Loucy (cell line): ENCODE results near the gene ITCH.

Experiments used
- H2AFZ ChIP-seq: fragments of 200-600 bp; sonication (generic); 2 replicates; pipeline ENCODE4 v1.6.0; 2016; ENCODE audit warnings: antibody characterized with exemption, mild to moderate bottlenecking, low read length, moderate library complexity
- H3F3A ChIP-seq: fragments of 200-600 bp; 2 replicates; pipeline ENCODE4 v1.6.0; 2016; ENCODE audit warnings: antibody characterized with exemption, low read depth, mild to moderate bottlenecking
- H3K27me3 ChIP-seq: fragments of 200-600 bp; sonication (generic); 2 replicates; pipeline ENCODE4 v1.6.1; 2014; ENCODE audit warnings: low read length, mild to moderate bottlenecking; ENCODE audit not compliant: insufficient read depth, poor library complexity, severe bottlenecking
- H3K36me3 ChIP-seq: fragments of 200-600 bp; sonication (generic); 2 replicates; pipeline ENCODE4 v1.6.1; 2016; ENCODE audit warnings: low read length; ENCODE audit not compliant: insufficient read depth
- H3K4me1 ChIP-seq: fragments of 200-600 bp; sonication (generic); 2 replicates; pipeline ENCODE4 v1.5.1; 2014; ENCODE audit warnings: low read length, mild to moderate bottlenecking; ENCODE audit not compliant: insufficient read depth, poor library complexity, severe bottlenecking
- H3K4me2 ChIP-seq: fragments of 200-600 bp; sonication (generic); 2 replicates; pipeline ENCODE4 v1.6.0; 2014; ENCODE audit warnings: antibody characterized with exemption, low read length, low read depth, mild to moderate bottlenecking; ENCODE audit not compliant: poor library complexity, severe bottlenecking
- H3K4me3 ChIP-seq: fragments of 200-600 bp; sonication (generic); 2 replicates; pipeline ENCODE4 v1.5.1; 2014; ENCODE audit warnings: low read length, mild to moderate bottlenecking, mixed read lengths; ENCODE audit not compliant: poor library complexity, severe bottlenecking
- H3K79me2 ChIP-seq: fragments of 200-600 bp; sonication (generic); 2 replicates; pipeline ENCODE4 v1.6.1; 2014; ENCODE audit warnings: low read length; ENCODE audit not compliant: insufficient read depth
- H3K9ac ChIP-seq: fragments of 200-600 bp; sonication (generic); 2 replicates; pipeline ENCODE4 v1.6.0; 2014; ENCODE audit warnings: mild to moderate bottlenecking, low read depth, low read length, moderate library complexity; ENCODE audit not compliant: poor library complexity, severe bottlenecking
- H3K9me2 ChIP-seq: fragments of 200-600 bp; sonication (generic); replicated peaks from 2 replicates; pipeline ENCODE4 v1.6.1; 2016; ENCODE audit warnings: low read depth, low read length, mixed read lengths
- H3K9me3 ChIP-seq: fragments of 200-600 bp; sonication (generic); 2 replicates; pipeline ENCODE4 v1.6.1; 2014; ENCODE audit warnings: mild to moderate bottlenecking, antibody characterized with exemption, low read length, low read depth; ENCODE audit not compliant: insufficient read depth
- H4K20me1 ChIP-seq: fragments of 200-600 bp; sonication (generic); 2 replicates; pipeline ENCODE4 v1.6.0; 2014; ENCODE audit warnings: antibody characterized with exemption, low read length, mild to moderate bottlenecking; ENCODE audit not compliant: insufficient read depth, poor library complexity, severe bottlenecking
- EZH2phosphoT487 ChIP-seq: fragments of 200-600 bp; IDR thresholded peaks from 2 replicates; pipeline ENCODE4 v1.6.1; 2018; ENCODE audit warnings: antibody characterized with exemption, mild to moderate bottlenecking, moderate library complexity, borderline replicate concordance
- TF ChIP-seq, protein P1 (sequence below): fragments of 200-600 bp; sonication (generic); conservative IDR thresholded peaks from 2 replicates; pipeline ENCODE4 v1.5.1; 2014; ENCODE audit warnings: mild to moderate bottlenecking, antibody characterized with exemption, low read length

Gene ITCH

DNA sequence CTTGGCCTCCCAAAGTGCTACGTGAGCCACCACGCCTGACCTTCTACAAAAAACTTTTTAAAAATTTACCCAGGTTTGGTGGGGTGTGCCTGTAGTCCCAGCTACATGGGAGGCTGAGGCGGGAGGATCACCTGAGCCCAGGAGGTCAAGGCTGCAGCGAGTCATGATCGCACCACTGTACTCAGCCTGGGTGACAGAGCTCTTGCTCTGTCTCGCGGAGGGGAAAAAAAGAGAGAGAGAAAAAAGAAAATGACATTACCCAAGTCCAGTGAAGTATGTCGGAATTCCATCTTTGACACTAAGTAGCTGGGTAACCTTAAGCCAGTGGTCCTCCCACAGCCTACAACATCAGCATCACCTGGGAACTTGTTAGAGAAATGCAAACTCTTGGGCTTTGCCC is 176.7 kb downstream of the ITCH start:
- Histone ChIP-seq H3K4me2 (no peak overlapping the region), H3K36me3 (peaks cover 63% of the 10 kb centered on the region; the same call in 1 of the 2 replicates), H4K20me1 (no peaks in the 10 kb centered on the region)

DNA sequence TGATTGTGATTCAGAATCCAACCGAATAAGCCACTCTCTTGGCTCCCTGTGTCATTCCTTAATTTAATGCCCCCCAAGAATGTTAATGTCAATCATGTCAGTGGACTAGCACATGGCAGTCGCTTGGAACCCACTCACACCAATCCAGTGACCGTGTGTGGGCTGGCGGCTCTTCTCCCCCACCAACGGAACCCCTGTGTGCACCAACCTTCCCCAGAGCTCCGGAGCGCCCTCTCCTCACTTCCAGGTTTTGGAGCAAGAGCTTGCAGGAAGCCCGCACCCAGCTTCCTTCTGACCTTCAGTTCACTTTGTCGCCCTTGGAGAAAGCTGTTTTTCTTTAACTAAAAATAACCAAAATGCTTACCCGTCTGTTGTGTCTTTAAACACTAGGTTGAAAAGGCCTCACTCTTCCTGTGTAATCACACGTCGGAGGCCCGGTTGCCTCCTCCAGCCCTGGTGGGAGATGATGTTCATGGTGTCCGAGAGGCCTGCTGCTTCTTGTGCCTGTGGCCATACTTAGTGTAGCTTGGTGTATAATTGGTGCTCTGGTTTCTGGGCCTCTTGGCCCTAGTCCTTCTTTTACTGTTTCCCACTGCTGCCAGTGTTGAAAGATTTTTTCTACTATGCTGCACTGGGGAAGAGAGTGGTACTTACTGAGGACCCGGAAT is 177.7 kb downstream of the ITCH start:
- H3K4me1 ChIP-seq, result no peaks in the 10 kb centered on the region
- H3K9ac ChIP-seq, result no peak overlapping the region
- H3K9me3 ChIP-seq, result no peaks in the 10 kb centered on the region
- H4K20me1 ChIP-seq, result no peaks in the 10 kb centered on the region
- H3K4me3 ChIP-seq, result no peak overlapping the region
- no peak overlapping the region for H3K4me2 ChIP-seq
- H3K79me2 ChIP-seq, result no peaks in the 10 kb centered on the region
- no peak overlapping the region for H2AFZ ChIP-seq
- no peaks in the 10 kb centered on the region for H3K27me3 ChIP-seq
- no peaks in the 10 kb centered on the region for H3K9me2 ChIP-seq
- H3F3A ChIP-seq, result no peaks in the 10 kb centered on the region
- no peak for TF ChIP-seq EZH2phosphoT487
- TF ChIP-seq, protein P1, sequence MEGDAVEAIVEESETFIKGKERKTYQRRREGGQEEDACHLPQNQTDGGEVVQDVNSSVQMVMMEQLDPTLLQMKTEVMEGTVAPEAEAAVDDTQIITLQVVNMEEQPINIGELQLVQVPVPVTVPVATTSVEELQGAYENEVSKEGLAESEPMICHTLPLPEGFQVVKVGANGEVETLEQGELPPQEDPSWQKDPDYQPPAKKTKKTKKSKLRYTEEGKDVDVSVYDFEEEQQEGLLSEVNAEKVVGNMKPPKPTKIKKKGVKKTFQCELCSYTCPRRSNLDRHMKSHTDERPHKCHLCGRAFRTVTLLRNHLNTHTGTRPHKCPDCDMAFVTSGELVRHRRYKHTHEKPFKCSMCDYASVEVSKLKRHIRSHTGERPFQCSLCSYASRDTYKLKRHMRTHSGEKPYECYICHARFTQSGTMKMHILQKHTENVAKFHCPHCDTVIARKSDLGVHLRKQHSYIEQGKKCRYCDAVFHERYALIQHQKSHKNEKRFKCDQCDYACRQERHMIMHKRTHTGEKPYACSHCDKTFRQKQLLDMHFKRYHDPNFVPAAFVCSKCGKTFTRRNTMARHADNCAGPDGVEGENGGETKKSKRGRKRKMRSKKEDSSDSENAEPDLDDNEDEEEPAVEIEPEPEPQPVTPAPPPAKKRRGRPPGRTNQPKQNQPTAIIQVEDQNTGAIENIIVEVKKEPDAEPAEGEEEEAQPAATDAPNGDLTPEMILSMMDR, result no peak
- peaks cover 53% of the 10 kb centered on the region; the same call in 1 of the 2 replicates for H3K36me3 ChIP-seq

More for the DNA sequence above, 176.7 kb downstream of the ITCH start:
- Histone ChIP-seq H2AFZ (no peak overlapping the region), H3K9me2 (no peaks in the 10 kb centered on the region), H3K27me3 (no peaks in the 10 kb centered on the region), H3K9me3 (no peaks in the 10 kb centered on the region), H3K9ac (no peak overlapping the region), H3K4me3 (no peak overlapping the region), H3K79me2 (no peaks in the 10 kb centered on the region), H3F3A (no peaks in the 10 kb centered on the region), H3K4me1 (no peaks in the 10 kb centered on the region)
- no peak for TF ChIP-seq EZH2phosphoT487
- TF ChIP-seq, protein P1, result no peak

DNA sequence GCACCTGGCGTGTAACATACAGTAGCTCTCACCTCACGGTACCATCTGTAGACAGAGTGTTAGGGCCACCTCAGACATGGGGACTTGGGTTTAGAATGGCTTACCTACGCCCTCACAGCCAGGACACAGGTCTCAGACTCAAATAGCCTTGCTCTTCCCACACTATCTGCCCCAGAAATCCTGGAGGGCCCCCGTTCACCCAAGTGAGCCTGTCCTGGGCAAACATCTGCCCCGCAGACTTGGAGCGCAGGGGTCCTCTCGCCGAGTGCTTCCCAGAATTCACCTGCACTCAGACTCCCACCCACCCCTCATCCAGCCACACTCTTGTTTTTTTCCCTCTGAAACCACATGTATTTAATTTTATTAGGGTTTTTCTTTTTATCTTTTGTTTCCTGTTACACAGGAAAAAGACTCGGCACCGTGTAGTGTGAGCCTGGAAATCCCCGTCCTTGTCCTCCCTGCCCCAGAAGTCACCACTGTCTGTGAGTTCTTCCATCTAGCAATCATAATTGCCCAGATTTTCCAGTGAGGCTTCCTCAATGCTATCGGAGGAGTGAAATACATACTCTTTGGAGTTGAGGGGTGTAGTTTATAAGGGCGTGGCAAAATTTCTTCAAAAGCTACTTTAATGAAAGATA is 178.3 kb downstream of the ITCH start:
- no peak for TF ChIP-seq EZH2phosphoT487
- TF ChIP-seq, protein P1, result no peak
- Histone ChIP-seq H3K9me3 (no peaks in the 10 kb centered on the region), H3K9ac (no peak overlapping the region), H3K4me3 (no peak overlapping the region), H3F3A (no peaks in the 10 kb centered on the region), H3K27me3 (no peaks in the 10 kb centered on the region), H3K4me2 (no peak overlapping the region), H3K79me2 (no peaks in the 10 kb centered on the region), H4K20me1 (no peaks in the 10 kb centered on the region), H3K4me1 (no peaks in the 10 kb centered on the region), H2AFZ (no peak overlapping the region), H3K9me2 (no peaks in the 10 kb centered on the region), H3K36me3 (peaks cover 48% of the 10 kb centered on the region; the same call in 1 of the 2 replicates)
